Activated CD8-positive, alpha-beta memory T cell treated with anti-CD3 and anti-CD28 coated beads, Interleukin-2, amount 50 U/mL, for 1 hour (primary cell): ENCODE results near the gene IKZF4.
"Not testable (repeated sequence)": the region's sequence is repeated elsewhere in the genome, so short reads cannot be mapped to it uniquely, and the experiment has no call there.

Source experiments
- DNase-seq: peaks from one replicate; pipeline ENCODE4 v3.0.0-alpha.2; 2020; ENCODE audit errors: extremely low read depth

The IKZF4 gene

GRCh38 chr12:56020423-56021184 is at the start of gene IKZF4:
Gene IKZF4, plus strand, starts transcription at chr12:56021043. Its CDS starts 451 bp downstream, at chr12:56021494.
- no peak for DNase-seq

- DNase-seq: no peak
Measured at GRCh38 chr12:55972042-55972441, 48.8 kb upstream of the IKZF4 start.

GRCh38 chr12:55972456-55972855 is 48.4 kb upstream of the IKZF4 start:
- no peak for DNase-seq

GRCh38 chr12:55972911-55973598 is 47.8 kb upstream of the IKZF4 start:
- DNase-seq: no peak

DNA sequence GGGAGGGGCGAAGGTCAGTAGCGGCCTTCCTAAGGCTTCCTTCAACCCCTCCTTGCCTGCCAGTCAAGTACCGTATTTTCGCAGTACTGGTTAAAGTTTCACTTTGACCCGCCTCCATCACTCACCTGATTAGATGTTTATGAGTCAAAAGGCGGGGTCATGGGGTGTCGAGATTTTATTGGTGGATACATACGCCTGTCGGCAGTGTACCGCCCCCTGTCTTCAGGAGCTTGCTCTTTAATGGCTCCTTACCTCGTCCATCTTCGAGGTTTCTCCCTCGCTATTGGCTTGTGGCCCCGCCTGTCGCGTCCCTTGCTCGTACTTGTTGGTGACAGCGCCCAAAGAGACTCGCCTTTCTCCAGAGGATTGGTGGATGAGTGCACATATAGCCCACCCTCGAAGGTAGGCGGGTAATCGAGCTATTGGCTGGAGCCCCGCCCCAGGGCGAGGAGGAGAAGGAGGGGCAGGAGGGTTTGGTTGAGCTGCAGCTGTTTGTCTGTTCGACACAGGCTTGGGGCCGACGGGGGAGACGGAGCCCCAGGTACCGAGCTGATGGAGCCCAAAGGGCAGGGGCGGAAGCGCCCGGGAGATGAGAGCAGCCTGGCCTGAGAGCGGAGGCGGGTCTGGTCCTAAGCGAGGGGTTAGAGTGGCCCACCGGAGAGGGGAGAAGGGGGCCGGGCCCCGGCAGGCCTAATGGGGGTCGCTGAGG is 47.1 kb upstream of the IKZF4 start, which contains the start of gene RAB5B:
Gene RAB5B, plus strand, starts transcription at position 480 of the 709 bp plus-strand sequence. CDS start 12,883 bp downstream, outside the sequence.
- peak; percentile 99 for DNase-seq

DNA sequence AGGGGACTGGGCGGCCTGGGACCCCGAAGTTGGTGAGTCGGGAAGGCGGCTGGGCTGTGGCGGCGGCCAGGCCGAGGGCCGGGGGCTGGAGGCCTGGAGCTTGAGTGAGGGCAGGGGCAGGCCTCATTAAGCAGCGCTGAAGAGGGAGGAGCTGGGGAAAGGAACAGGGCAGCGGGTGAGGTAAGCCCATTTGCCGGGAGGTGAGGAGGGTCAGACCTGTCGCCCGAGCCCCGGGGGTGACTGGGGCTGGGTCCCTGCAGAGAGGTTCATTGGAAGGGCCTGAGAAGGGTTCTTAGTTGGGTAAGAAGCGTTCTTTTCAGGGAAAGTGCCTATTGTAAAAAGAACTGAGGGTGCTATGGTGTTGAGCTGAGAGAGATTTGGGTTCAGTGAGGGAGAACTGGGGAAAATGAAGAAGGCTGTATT is 46.5 kb upstream of the IKZF4 start:
- no peak for DNase-seq

DNA sequence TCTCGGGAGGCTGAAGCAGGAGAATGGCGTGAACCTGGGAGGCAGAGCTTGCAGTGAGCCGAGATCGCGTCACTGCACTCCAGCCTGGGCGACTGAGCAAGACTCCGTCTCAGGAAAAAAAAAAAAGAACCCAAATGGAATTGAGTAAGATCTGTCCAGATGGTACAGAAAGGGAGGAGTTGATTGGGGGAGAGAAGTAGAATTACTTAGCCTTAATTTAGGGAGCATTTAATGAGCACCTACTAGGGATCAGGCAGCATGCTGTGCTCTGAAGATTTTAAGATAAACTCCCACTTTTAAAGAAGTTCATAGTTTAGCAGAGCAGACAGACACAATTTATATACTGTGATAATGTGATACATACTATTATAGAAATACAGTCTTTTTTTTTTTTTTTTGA is 42.5 kb upstream of the IKZF4 start:
- no peak for DNase-seq

GRCh38 chr12:55979069-55979468 is 41.8 kb upstream of the IKZF4 start:
- no peak for DNase-seq

DNA sequence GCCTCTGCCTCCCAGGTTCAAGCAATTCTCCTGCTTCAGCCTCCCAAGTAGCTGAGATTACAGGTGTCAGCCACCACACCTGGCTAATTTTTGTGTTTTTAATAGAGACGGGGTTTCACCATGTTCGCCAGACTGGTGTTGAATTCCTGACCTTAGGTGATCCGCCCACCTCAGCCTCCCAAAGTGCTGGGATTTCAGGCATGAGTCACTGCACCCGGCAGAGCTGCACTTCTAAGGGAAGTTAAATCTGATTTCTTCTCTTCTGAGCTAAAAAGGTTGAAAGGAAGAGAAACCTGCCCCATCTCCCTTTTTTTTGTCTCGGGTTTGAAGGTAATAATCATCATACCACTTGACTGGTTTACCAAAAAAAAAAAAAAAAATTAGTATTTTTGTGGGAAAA is 39.0 kb upstream of the IKZF4 start:
- DNase-seq: not testable (repeated sequence)

GRCh38 chr12:55982319-55982936 is 38.4 kb upstream of the IKZF4 start:
- no peak for DNase-seq

DNA sequence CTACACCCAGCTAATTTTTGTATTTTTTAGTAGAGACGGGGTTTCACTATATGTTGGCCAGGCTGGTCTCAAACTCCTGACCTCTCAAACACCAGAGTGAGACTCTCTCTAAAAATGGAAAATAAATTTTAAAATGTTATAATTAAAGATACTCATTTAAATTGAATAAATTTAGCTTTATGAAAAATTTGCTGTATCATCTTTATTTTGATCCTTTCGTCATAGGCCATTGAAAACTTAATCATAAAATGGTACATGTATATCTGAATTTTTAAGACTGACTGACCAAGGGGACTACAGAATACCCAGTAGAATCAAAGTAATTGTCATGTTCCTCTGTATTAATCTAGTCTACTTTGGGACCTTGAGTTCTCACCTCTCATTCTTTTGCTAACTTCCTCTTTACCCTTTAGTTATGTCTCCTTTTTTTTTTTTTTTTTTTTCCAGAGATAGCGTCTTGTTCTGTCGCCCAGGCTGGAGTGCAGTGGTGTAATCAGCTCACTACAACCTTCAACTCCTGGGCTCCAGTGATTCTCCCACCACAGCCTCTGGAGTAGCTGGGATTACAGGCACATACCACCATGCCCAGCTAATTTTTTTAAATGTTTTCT is 37.5 kb upstream of the IKZF4 start:
- no peak for DNase-seq

DNA sequence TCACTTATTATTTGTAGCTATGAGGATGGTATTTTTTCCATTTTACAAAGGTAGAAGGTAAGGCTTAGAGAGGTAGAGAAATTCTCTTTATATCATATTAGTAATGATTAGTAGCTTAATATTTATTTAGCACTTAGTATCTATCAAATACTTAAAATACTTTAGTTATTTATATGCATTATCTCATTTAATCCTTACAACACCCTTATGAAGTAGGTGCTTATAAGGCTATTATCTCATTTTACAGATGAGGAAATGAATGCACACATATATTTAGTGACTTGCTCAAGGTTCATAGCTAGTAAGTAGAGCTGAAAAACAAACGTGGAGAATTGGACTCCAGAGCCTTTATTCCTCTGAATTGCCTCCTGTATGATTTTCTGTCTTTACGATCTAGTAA is 36.0 kb upstream of the IKZF4 start:
- no peak for DNase-seq

- no peak for DNase-seq
Measured at GRCh38 chr12:55985341-55985740, 35.5 kb upstream of the IKZF4 start.

- DNase-seq: not testable (repeated sequence)
Measured at GRCh38 chr12:55985976-55986375, 34.9 kb upstream of the IKZF4 start.

- no peak for DNase-seq
Measured at GRCh38 chr12:55991110-55991509, 29.7 kb upstream of the IKZF4 start.

DNA sequence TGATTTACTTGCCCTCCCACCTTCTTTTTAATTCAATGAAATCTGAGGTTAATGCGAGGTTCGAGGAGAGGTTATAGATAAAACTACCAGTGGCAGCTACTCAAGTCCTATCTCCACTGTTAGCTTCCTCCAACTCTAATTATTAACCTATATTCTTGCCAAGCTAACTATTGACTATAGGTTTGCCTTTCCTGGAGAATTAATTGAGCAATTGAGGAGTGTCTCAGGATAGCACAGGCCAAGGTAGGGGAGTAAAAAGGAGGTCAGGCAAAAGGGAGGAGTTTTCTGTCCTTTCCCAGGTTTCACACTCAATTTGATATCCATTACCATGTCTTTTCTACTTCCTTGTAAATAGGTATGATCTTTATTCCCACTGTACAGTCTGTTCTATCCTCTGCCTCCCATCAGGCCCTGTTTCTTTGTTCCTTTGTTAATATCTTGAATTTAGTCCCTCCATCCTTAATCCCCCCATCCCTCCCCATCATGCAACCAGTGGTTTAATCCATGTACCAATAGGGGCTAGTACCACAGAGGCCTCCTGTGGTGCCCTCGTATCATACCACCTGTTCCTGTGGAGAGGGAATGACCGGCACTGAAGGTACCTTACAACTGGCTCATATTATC is 27.5 kb upstream of the IKZF4 start:
- no peak for DNase-seq

DNA sequence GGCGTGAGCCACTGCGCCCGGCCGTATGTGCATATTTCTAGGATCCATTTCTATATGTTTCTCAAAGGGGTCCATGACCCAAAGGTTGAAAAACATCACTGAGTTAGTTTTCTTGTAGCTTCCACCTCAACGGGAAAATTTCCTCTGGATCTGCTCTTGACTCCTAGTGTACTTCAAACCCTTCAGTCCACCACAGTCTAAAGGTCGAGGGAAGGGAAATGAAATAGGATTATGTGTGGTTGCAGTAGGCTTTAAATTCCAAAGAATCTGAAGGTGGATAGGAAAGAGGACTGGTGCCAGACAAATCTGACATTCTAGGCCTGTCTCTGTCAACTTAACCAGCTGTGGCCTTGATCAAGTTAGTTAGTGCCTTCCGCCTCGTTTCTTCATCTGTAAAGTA is 25.5 kb upstream of the IKZF4 start:
- DNase-seq: no peak

DNA sequence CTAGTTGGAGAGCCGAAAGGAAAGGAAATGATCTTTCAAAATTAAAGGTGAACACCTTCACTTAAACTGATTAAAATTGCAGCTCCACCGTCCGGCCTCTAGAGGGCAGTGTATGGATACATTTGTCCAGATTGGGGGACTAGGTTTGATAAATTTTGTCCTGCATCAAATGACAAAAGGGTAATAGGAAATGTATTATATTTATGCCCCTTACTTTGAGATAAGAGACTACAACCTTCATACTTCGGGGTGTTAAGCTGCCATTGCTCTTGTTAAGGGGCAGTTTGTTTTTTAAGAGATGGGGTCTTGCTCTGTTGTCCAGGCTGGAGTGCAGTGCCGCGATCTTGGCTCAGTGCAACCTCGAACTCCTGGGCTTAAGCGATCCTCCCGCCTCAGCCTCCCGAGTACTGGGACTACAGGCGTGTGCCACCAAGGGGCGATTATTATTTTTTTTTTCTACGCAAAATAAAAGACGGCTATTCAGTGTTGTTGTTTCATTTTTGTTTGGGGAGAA is 24.6 kb upstream of the IKZF4 start:
- DNase-seq: no peak

- no peak for DNase-seq
Measured at GRCh38 chr12:55996715-55997534, 23.9 kb upstream of the IKZF4 start, which contains the start of gene SUOX. Gene SUOX, plus strand, starts transcription at chr12:55997276. Its CDS starts 4,946 bp downstream, at chr12:56002222.

DNA sequence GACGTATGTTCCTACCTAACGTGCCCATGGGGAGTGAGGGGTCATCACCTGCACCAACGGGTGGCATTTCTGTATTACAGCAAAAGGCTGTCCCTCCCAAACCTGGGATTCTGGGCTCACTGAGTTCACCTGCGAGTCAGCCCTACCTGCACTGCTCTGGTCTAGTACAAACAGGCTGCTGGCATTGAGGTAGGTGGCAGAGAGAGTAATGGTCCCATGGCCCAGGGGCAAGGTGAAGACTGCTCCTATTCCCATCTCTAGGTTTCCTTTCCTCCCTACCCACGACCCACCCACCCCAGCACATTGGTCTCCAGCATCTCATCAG is 23.3 kb upstream of the IKZF4 start:
- DNase-seq: no peak
